DMS79 (cell line): ENCODE data around the gene G3BP2.
"Not testable (repeated sequence)": the region's sequence is repeated elsewhere in the genome, so short reads cannot be mapped to it uniquely, and the experiment has no call there.

Source experiments
- DNase-seq: peaks from one replicate; lab custom pipeline; 2025; lab: John Stamatoyannopoulos, UW

G3BP2 gene

DNA sequence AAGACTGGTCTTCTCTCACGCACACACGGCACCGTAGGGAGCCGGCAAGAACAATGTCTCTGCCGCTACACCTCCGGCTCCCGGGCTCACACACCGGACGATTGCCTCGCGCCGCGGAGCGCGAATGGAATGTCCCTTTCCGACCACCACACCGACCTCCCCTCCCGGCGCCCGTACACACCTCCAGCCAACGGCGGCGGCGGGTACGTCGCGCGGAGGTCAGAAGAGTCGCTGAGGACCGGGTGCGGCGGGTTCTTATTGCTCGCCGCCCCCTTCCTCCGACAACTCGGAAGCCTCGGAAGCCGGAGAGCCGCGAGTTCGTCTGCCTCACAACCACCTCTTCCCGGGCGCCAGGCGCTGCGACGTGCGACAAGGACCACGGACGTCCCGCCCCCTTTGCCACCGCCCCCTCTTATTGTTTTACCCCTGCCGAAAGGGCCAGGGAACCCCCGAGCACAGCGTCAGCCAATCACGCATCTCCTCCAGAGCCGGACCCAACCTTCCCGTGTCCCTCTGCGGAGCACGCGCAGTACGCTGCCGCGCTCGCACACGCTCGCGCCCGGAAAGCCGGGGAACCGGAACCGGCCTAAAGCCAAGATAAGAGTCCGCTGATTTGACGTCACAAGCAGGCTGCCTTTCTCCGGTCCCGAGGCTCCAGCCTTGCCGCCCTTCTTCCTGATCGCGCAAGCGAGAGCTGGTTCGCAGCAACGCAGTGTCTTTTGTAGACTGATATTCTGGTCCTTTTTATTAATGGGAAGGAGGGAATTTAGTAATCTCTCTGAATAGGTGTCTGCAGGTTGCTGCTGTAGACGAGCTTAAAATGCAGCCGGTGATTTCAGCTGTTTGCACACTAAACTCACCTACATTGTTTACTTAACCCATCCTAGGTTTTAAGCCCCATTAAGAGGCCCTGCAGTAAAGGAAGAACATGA is at the start of gene G3BP2:
TSS of gene G3BP2 (minus strand) at position 385 of the 932 bp plus-strand sequence. CDS start 11,386 bp downstream, outside the sequence.
- DNase-seq, result peak; percentile 97

DNA sequence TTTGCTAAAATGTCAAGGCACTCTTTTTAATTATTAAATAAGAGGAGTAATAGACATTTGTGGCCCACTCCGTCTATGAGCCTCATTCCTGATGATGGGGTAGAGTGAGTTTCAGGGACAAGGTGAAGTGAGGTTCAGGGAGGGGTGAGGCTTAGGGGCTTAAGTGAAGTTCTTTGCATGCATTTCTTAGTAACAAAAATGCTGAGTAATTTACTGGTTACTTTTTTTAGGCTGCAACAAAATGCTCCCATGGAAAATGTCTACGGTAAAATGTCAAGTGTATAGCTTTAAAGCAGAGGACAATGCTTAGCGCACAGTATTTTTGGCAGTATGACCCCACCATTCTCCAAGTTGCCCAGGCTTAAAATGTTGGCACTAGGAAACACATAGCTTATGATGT is 49.2 kb upstream of the G3BP2 start:
- no peak for DNase-seq

- no peak for DNase-seq
These were observed 45.3 kb upstream of the G3BP2 start for GRCh38 chr4:75718529-75718928.

DNA sequence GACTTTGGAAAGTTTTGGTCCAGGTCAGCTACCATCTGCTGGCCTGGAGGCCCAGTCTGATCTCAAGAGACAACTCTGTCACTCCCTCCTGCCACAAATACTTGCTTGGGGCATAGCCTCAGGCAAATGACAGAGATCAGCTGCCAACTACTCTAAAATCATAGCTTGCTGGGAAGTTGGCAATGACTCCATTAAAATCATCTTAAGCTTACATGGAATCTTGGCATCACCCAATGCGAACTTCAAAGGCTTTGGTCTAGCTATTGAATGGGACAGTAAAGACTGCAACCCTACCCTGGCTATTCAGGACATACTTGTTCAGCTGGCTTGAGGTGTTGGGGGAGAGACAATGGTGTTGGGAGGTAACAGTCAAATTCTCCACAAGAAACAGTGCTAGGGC is 44.2 kb upstream of the G3BP2 start:
- DNase-seq, result no peak

DNA sequence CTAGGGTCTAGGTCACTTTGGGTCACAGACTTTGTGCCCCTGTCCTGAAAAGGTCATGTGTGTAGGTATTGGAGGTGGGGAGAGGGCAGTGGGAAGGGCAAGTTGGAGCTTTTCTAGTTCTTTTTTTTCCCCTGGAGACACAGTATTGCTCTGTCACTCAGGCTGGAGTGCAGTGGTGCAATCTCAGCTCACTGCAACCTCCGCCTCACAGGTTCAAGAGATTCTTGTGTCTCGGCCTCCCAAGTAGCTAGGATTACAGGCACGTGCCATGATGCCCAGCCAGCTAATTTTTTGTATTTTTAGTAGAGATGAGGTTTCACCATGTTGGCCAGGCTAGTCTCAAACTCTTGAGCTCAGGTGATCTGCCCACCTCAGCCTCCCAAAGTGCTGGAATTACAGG is 42.8 kb upstream of the G3BP2 start:
- not testable (repeated sequence) for DNase-seq

GRCh38 chr4:75715105-75715799 is 42.0 kb upstream of the G3BP2 start:
- no peak for DNase-seq

GRCh38 chr4:75714704-75715103 is 41.5 kb upstream of the G3BP2 start:
- DNase-seq, result no peak

GRCh38 chr4:75714011-75714410 is 40.8 kb upstream of the G3BP2 start:
- no peak for DNase-seq

- DNase-seq, result no peak
These were observed 37.0 kb upstream of the G3BP2 start for GRCh38 chr4:75710246-75710645.

GRCh38 chr4:75708218-75708691 is 35.0 kb upstream of the G3BP2 start:
- DNase-seq, result no peak

DNA sequence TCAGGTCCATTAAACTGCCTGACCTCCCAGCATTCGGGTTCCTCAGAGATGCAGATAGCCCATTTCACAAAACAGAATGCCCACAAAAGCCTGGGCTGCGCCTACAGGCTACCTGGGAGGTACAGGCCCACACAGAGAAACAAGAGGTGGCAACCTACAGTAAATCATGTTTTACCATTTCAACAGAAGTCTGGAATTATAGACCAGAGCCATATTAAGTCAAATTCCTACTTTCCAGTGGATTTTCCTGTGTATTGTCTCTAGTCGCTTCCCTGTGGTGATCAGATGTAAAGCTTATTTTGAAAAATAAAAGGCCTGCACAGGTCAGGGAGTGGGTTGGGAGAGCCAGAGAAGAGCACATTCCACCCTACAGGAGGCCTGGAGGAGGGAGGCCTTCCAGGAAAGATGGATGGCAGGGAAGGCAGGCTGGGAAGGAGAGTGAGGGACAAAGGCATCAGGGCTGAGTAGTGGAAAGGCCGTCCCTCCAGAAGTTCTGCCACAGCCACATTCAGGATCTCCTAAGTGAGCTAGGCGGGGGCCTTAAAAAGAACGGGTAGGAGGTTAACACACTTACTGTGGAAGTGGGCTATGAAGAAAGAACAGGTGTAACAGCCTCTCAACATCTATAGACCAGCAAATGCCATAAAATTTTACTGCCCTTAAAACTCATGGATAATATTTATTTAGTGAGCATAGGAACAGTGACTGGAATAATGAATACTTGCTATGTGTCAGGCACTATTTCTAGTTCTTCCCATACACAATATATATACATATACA is 32.2 kb upstream of the G3BP2 start:
- DNase-seq, result peak; percentile 3

DNA sequence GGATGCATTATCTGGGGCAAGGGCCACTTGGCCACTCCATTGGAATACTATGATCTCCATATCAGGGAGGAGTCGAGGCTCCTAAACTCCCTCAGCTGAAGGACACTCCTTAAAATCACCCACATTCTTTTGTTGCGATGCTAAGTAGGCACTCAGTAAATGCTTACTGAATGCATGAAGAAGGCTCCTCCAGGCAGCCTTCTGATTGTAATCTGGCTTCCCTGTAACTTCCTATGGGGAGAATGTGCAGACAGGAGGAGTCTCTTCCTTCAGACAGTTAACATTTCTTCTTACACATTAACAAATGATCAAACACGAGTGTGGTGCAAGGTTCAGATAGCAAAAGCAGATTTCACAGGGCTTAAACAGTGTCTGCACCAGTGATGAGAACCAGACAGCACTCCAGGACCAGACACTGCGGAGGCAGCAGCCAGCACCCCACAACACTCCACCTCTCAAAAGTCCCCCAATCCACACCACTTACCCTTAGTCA is 29.8 kb upstream of the G3BP2 start:
- DNase-seq, result no peak

DNA sequence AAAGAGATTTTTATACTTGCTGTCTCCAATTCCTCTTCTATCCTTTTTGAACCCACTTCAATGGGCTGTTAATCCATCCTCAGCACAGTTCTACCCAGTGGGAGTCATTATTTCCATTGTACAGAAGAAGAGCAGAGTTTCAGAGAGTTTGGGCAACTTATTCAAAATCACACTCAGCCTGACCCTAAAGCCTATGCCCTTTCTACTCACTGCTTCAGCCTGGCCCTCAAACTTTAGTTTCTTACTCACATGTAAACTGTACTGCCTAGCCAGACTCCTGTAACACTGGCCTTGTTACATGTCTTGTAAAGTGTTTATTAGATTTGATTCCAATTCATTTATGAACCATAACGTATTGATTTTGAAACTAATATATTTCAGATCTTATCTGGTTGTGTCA is 26.1 kb upstream of the G3BP2 start:
- DNase-seq, result no peak

- no peak for DNase-seq
These were observed 25.7 kb upstream of the G3BP2 start for GRCh38 chr4:75698963-75699228.

DNA sequence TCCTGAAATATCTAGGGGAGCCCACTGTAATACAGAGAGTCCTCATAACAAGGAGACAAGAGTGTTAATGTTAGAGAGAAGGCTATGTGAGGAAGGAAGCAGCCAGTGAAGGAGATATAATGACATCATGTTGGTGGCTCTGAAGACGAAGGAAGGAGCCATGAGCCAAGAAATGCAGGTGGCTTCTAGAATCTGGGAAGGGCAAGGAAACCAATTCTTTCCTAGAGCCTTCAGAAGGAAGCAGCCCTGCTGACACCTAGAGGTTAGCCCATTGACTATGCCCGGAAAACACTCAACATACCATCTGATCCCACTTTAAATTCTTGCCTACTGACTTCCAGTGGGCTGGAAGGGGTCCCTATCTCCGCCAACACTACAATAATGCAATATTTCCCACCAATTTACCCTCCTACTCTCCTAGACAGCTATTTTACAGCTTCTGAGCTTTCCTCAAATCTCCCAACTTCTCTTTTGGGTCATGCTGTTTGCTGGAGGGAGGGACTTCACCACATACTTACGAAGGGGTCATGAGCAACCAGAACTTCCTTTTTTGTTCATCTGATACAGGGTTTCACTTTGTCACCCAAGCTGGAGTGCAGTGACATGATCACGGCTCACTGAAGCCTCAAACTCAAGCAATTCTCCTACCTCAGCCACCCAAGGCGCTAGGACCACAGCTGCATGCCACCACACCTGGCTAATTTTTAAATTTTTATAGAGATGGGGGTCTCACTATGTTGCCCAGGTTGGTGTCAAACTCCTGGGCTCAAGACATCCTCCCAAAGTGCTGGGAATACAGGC is 25.2 kb upstream of the G3BP2 start:
- DNase-seq, result no peak

- DNase-seq, result no peak
These were observed 23.4 kb upstream of the G3BP2 start for GRCh38 chr4:75696581-75696980.

DNA sequence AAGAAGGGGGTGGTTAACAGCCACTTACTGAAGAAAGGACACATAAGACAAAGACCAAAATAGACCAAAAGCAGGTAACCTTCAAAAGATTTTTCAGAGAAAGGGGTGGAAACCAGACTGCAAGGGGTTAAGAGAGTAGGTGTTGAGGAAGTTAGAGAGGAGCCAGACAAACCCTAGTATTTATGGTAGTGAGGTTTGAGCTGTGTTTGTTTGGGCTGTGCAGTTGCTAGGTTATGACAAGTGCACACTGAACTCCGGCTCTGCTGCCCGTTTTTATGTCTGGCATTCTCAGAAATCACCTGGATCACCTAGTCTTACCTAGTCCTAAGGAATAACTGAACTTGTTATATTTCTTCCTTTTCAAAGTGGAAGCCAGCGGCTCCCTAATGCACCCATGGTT is 22.9 kb upstream of the G3BP2 start:
- no peak for DNase-seq

GRCh38 chr4:75692066-75692465 is 18.9 kb upstream of the G3BP2 start:
- not testable (repeated sequence) for DNase-seq

DNA sequence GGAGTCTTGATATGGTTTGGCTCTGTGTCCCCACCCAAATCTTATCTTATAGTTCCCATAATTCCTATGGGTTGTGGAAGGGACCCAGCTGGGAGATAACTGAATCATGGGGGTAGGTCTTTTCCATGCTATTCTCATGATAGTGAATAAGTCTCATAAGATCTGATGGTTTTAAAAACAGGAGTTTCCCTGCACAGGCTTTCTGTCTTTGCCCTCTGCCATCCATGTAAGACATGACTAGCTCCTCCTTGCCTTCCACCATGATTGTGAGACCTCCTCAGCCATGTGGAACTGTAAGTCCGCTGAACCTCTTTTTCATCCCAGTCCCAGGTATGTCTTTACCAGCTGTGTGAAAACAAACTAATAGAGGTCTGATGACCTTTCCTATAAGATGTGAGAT is 13.9 kb upstream of the G3BP2 start:
- not testable (repeated sequence) for DNase-seq

GRCh38 chr4:75686346-75686745 is 13.1 kb upstream of the G3BP2 start:
- DNase-seq, result no peak

- DNase-seq, result no peak
These were observed 12.5 kb upstream of the G3BP2 start for GRCh38 chr4:75685546-75686189.
